Sigmoid colon (tissue), 7 donors: Measurements from ENCODE around the gene PFKFB2. TPM values are rescaled to one million over a fixed set of nuclear protein-coding genes. Genes with fewer than 3 reads are reported as not detected.
A peak's percentile ranks its signal among the peaks of the same experiment; 100 is the strongest.

ENCODE experiments used
- DNase-seq: peaks from one replicate; pipeline ENCODE4 v3.0.0-alpha.2; 2019
- H3K27ac ChIP-seq, 4 donors: fragments of 200-600 bp; sonication (generic); one replicate each; pipeline ENCODE4 v1.5.1; 2016 to 2019; ENCODE audit warnings: mild to moderate bottlenecking in 1 of 4
- H3K27me3 ChIP-seq, 3 donors: fragments of 200-600 bp; sonication (generic); one replicate each; pipeline ENCODE4 v1.5.1; 2019; ENCODE audit warnings: mild to moderate bottlenecking in 1 of 3
- H3K36me3 ChIP-seq, 4 donors: fragments of 200-600 bp; sonication (generic); one replicate each; pipeline ENCODE4 v1.5.1; 2016 to 2019
- H3K4me1 ChIP-seq, 4 donors: fragments of 200-600 bp; sonication (generic); one replicate each; pipeline ENCODE4 v1.5.1; 2017 to 2019
- H3K4me3 ChIP-seq, 4 donors: fragments of 200-600 bp; sonication (generic); one replicate each; pipeline ENCODE4 v1.5.1; 2017 to 2019; ENCODE audit warnings: mild to moderate bottlenecking in 2 of 4, moderate library complexity in 1 of 4
- H3K9me3 ChIP-seq, 4 donors: fragments of 200-600 bp in 3 of 4; sonication (generic) in 3 of 4; one replicate each; pipeline versions ENCODE4 v1.5.1 to v1.6.1; 2013 to 2019
- CTCF ChIP-seq, 4 experiments: fragments of 450-650 bp in 3 of 4; fragments of 200-600 bp in 1 of 4; IDR thresholded peaks; one replicate each; pipeline ENCODE4 v1.5.1; 2016 to 2019; ENCODE audit warnings: antibody characterized with exemption in 4 of 4, mild to moderate bottlenecking in 3 of 4, moderate library complexity in 2 of 4
- EP300 ChIP-seq, 4 donors: sonication (generic); formaldehyde crosslinking; IDR thresholded peaks; one replicate each; pipeline ENCODE4 v1.6.1; 2017; ENCODE audit warnings: antibody characterized with exemption in 4 of 4
- POLR2A ChIP-seq, 2 donors: fragments of 450-650 bp; IDR thresholded peaks; one replicate each; pipeline ENCODE4 v1.6.1; 2016; ENCODE audit warnings: antibody characterized with exemption in 2 of 2, mild to moderate bottlenecking in 2 of 2, moderate library complexity in 2 of 2
- POLR2AphosphoS5 ChIP-seq, 4 donors: sonication (generic); formaldehyde crosslinking; IDR thresholded peaks; one replicate each; pipeline ENCODE4 v1.6.1; 2017; ENCODE audit warnings: antibody characterized with exemption in 4 of 4
- WGBS, 2 donors: extraction: QIAGEN DNeasy Blood & Tissue Kit; methylation state at CpG; one replicate each; pipeline ENCODE4 v1.1.7; 2013; 5-methylcytosine and 5-hydroxymethylcytosine counted together
- intact Hi-C: fragments of 100-400 bp; cut with DNase I; formaldehyde crosslinking; loops from one replicate; pipeline ENCODE4 v1.15.1; 2023
- polyA plus RNA-seq, 3 donors: library from polyadenylated mRNA; stranded (reverse); fragments of 200-250 nt; gene quantifications; one replicate each; pipeline ENCODE4 v1.2.3, GENCODE V29; 2013
- total RNA-seq, 4 donors: library from RNA; depleted of rRNA; stranded (reverse); fragments of >200 nt; gene quantifications; one replicate each; pipeline ENCODE4 v1.1.0, GENCODE V29; 2016
- donor health status: healthy with polysubstance abuse.
- donor health status: Bipolar disorder and iron deficiency.
- donor health status: healthy.

PFKFB2 gene
- total and polyA plus RNA-seq, 7 donors, result 5.0 to 24.9 (median 7.8) TPM

- no peaks in the 10 kb centered on the region for H3K9me3 ChIP-seq
- intact Hi-C loops, result loop anchor here (5.0 kb wide), 3 partner anchors 414 to 906 kb away; partner anchors contain the start of genes CD46 and DYRK3
- peak within 1 kb of the TSS; percentile 76 to 92 (median 90) for H3K4me3 ChIP-seq
- H3K4me1 ChIP-seq, result peaks cover 0 to 48% (median 47%) of the 10 kb centered on the region in 4 donors
- no peak for DNase-seq
- no peaks in the 10 kb centered on the region for H3K27me3 ChIP-seq
- H3K36me3 ChIP-seq, result peaks cover 7 to 32% (median 9%) of the 10 kb centered on the region in 4 donors
- TF ChIP-seq POLR2AphosphoS5 (IDR thresholded peaks at IDR 0.05) (no peak), POLR2A (IDR thresholded peaks at IDR 0.05) (no peak), CTCF (IDR thresholded peaks at IDR 0.05) (no peak), EP300 (IDR thresholded peaks at IDR 0.05) (no peak)
- 24 to 50% methylated on average over 15 of the region's 15 CpGs for WGBS, 2 donors
- H3K27ac ChIP-seq, result peak within 1 kb of the TSS; percentile 86 to 95 (median 90)
These were observed 1.7 kb upstream of the PFKFB2 start, which contains the start of gene YOD1 for GRCh38 chr1:207051191-207051943. YOD1 (minus strand) TSS chr1:207051208; CDS start chr1:207051030, 178 bp downstream.

GRCh38 chr1:207054491-207054890 is 1.4 kb downstream of the PFKFB2 start:
- no peak for TF ChIP-seq POLR2AphosphoS5 (IDR thresholded peaks at IDR 0.05)
- Histone ChIP-seq H3K36me3 (peaks cover 0 to 4% (median 0%) of the 10 kb centered on the region in 4 donors), H3K27ac (peak overlapping the region in 3 of 4 donors; percentile 3 to 95 (median 89)), H3K9me3 (no peaks in the 10 kb centered on the region), H3K4me3 (no peak overlapping the region), H3K27me3 (no peaks in the 10 kb centered on the region), H3K4me1 (peaks cover 0 to 23% (median 19%) of the 10 kb centered on the region in 4 donors)
- intact Hi-C loops, result loop anchor here (2.0 to 5.0 kb wide), 4 partner anchors 22 to 903 kb away; partner anchors contain the start of genes CD46 and DYRK3
- WGBS, 2 donors, result 28 to 31% methylated on average over 2 of the region's 2 CpGs
- DNase-seq, result no peak

GRCh38 chr1:207055386-207056001 is 2.4 kb downstream of the PFKFB2 start:
- intact Hi-C loops, result loop anchor here (2.0 kb wide), 1 partner anchor 21 kb away; no protein-coding TSS in a partner anchor
- no peak overlapping the region for H3K27ac ChIP-seq
- peaks cover 0 to 20% (median 16%) of the 10 kb centered on the region in 4 donors for H3K4me1 ChIP-seq
- peaks cover 0 to 4% (median 0%) of the 10 kb centered on the region in 4 donors for H3K36me3 ChIP-seq
- H3K4me3 ChIP-seq, result no peak overlapping the region
- no peak for TF ChIP-seq CTCF (IDR thresholded peaks at IDR 0.05)
- TF ChIP-seq EP300 (IDR thresholded peaks at IDR 0.05), result no peak
- no peak for TF ChIP-seq POLR2AphosphoS5 (IDR thresholded peaks at IDR 0.05)
- no peak for TF ChIP-seq POLR2A (IDR thresholded peaks at IDR 0.05)
- 48 to 64% methylated on average over 3 of the region's 3 CpGs for WGBS, 2 donors
- H3K9me3 ChIP-seq, result no peaks in the 10 kb centered on the region
- H3K27me3 ChIP-seq, result no peaks in the 10 kb centered on the region
- no peak for DNase-seq

- H3K4me3 ChIP-seq, result no peak overlapping the region
- intact Hi-C loops, result no loop called here
- peaks cover 0 to 10% (median 3%) of the 10 kb centered on the region in 4 donors for H3K36me3 ChIP-seq
- H3K27me3 ChIP-seq, result no peaks in the 10 kb centered on the region
- no peak overlapping the region for H3K27ac ChIP-seq
- DNase-seq, result no peak
- H3K4me1 ChIP-seq, result peaks cover 0 to 13% (median 11%) of the 10 kb centered on the region in 4 donors
- WGBS, 2 donors, result 15 to 59% methylated on average over 6 of the region's 6 CpGs
- H3K9me3 ChIP-seq, result no peaks in the 10 kb centered on the region
- TF ChIP-seq POLR2A (IDR thresholded peaks at IDR 0.05), result no peak
- TF ChIP-seq POLR2AphosphoS5 (IDR thresholded peaks at IDR 0.05), result no peak
- TF ChIP-seq CTCF (IDR thresholded peaks at IDR 0.05), result no peak
- no peak for TF ChIP-seq EP300 (IDR thresholded peaks at IDR 0.05)
These were observed 3.6 kb downstream of the PFKFB2 start for GRCh38 chr1:207056673-207057072.

GRCh38 chr1:207058252-207058651 is 5.2 kb downstream of the PFKFB2 start:
- Histone ChIP-seq H3K9me3 (no peaks in the 10 kb centered on the region), H3K27me3 (no peaks in the 10 kb centered on the region), H3K27ac (no peak overlapping the region), H3K4me1 (peaks cover 0 to 4% (median 2%) of the 10 kb centered on the region in 4 donors), H3K36me3 (peaks cover 3 to 24% (median 18%) of the 10 kb centered on the region in 4 donors), H3K4me3 (no peak overlapping the region)
- TF ChIP-seq EP300 (IDR thresholded peaks at IDR 0.05) (no peak), CTCF (IDR thresholded peaks at IDR 0.05) (no peak), POLR2A (IDR thresholded peaks at IDR 0.05) (no peak), POLR2AphosphoS5 (IDR thresholded peaks at IDR 0.05) (no peak)
- WGBS, 2 donors, result 89 to 91% methylated on average over 4 of the region's 4 CpGs
- intact Hi-C loops, result no loop called here
- DNase-seq, result no peak
